Measurements from ENCODE around the gene OVCA2.
"Not testable (repeated sequence)": the region's sequence is repeated elsewhere in the genome, so short reads cannot be mapped to it uniquely, and the experiment has no call there.

- not testable (repeated sequence) for TF ChIP-seq CTCF, POLR2A (IDR thresholded peaks at IDR 0.05)
These were observed 28.4 kb upstream of the OVCA2 start for GRCh38 chr17:2013220-2013993.

Data from testis (tissue), 2 donors.